ENCODE results near the gene EPM2A. TPM values are rescaled to one million over a fixed set of nuclear protein-coding genes. Genes with fewer than 3 reads are reported as not detected.

EPM2A gene
- total RNA-seq, 4 donors from 2014 or later: 8.1 to 18.9 (median 9.2) TPM

Small RNA genes within 50 kb of the gene (small RNA-seq; reads per million reads assigned to genes)
- 0 reads per million in 2 donors for gene AL023806.2

Other genes with a start within 250 kb of the EPM2A start
- gene FBXO30, start 79.3 kb upstream of the EPM2A start, total RNA-seq: 1 to 10 TPM; 4.8 to 7.4 (median 6.9) TPM
- 10 to 100 TPM; 24.0 to 80.0 (median 45.7) TPM for gene SHPRH, start 228.8 kb upstream of the EPM2A start, total RNA-seq